Thymus (tissue), 11 donors: ENCODE results near the gene SORBS1. TPM values are rescaled to one million over a fixed set of nuclear protein-coding genes. Genes with fewer than 3 reads are reported as not detected.

Experiments used
- DNase-seq, 9 donors: peaks; one replicate each; pipeline ENCODE4 v3.0.0-alpha.2; 2013; ENCODE audit warnings: low spot score in 9 of 9, low read depth in 6 of 9, missing footprints in 1 of 9
- H3K27ac ChIP-seq, 2 donors: one replicate each; pipeline ENCODE4 v1.5.1; 2013; ENCODE audit warnings: control low read depth in 1 of 2, low read depth in 1 of 2, low read length in 1 of 2, mild to moderate bottlenecking in 1 of 2, moderate library complexity in 1 of 2
- H3K27me3 ChIP-seq, 2 donors: one replicate each; pipeline ENCODE4 v1.5.1; 2013; ENCODE audit warnings: low read length in 1 of 2; ENCODE audit not compliant: control insufficient read depth in 2 of 2, insufficient read depth in 1 of 2
- H3K36me3 ChIP-seq, 2 donors: one replicate each; pipeline ENCODE4 v1.5.1; 2013; ENCODE audit warnings: low read length in 1 of 2, mild to moderate bottlenecking in 1 of 2, moderate library complexity in 1 of 2; ENCODE audit not compliant: control insufficient read depth in 2 of 2, insufficient read depth in 2 of 2
- H3K4me1 ChIP-seq, 2 donors: one replicate each; pipeline ENCODE4 v1.5.1; 2013; ENCODE audit warnings: low read length in 2 of 2; ENCODE audit not compliant: control insufficient read depth in 2 of 2, insufficient read depth in 2 of 2
- H3K4me3 ChIP-seq, 2 donors: one replicate each; pipeline ENCODE4 v1.5.1; 2013; ENCODE audit warnings: low read length in 2 of 2, control low read depth in 1 of 2, mild to moderate bottlenecking in 1 of 2
- H3K9me3 ChIP-seq, 2 donors: one replicate each; pipeline ENCODE4 v1.5.1; 2013; ENCODE audit warnings: low read length in 1 of 2, mild to moderate bottlenecking in 1 of 2; ENCODE audit not compliant: control insufficient read depth in 2 of 2, insufficient read depth in 1 of 2
- WGBS: extraction: QIAGEN DNeasy Blood & Tissue Kit; methylation state at CpG from one replicate; pipeline ENCODE4 v1.1.7; 2013; 5-methylcytosine and 5-hydroxymethylcytosine counted together
- polyA plus RNA-seq: library from polyadenylated mRNA; stranded (reverse); fragments of 200-250 nt; gene quantifications from one replicate; pipeline ENCODE4 v1.2.3, GENCODE V29; 2013
- total RNA-seq: library from RNA; stranded (reverse); fragments of 120-200 nt; gene quantifications from one replicate; pipeline ENCODE4 v1.2.4, GENCODE V29; 2013
- donor health status: healthy.

The SORBS1 gene
- total and polyA plus RNA-seq, 2 donors, result 1.9 to 25.3 TPM

GRCh38 chr10:95276367-95277200, 284.6 kb downstream of the SORBS1 start:
- no peaks in the 10 kb centered on the region for H3K27me3 ChIP-seq
- 90% methylated on average over 8 of the region's 8 CpGs for WGBS

GRCh38 chr10:95275726-95276366, 285.3 kb downstream of the SORBS1 start:
- no peaks in the 10 kb centered on the region for H3K36me3 ChIP-seq

More at GRCh38 chr10:95276367-95277200, 284.6 kb downstream of the SORBS1 start:
- no peak for DNase-seq
- peaks cover 0 to 7% of the 10 kb centered on the region in 2 donors for H3K4me1 ChIP-seq
- no peak overlapping the region for H3K4me3 ChIP-seq
- no peaks in the 10 kb centered on the region for H3K36me3 ChIP-seq
- no peaks in the 10 kb centered on the region for H3K9me3 ChIP-seq
- H3K27ac ChIP-seq, result peak overlapping the region; percentile 61 to 63

GRCh38 chr10:95273393-95274312, 287.5 kb downstream of the SORBS1 start:
- no peak overlapping the region for H3K4me3 ChIP-seq

More at GRCh38 chr10:95275726-95276366, 285.3 kb downstream of the SORBS1 start:
- Histone ChIP-seq H3K27ac (peak overlapping the region; percentile 2 to 63), H3K4me3 (no peak overlapping the region), H3K27me3 (no peaks in the 10 kb centered on the region), H3K4me1 (peaks cover 0 to 7% of the 10 kb centered on the region in 2 donors), H3K9me3 (no peaks in the 10 kb centered on the region)
- 96% methylated on average over 1 of the region's 1 CpG for WGBS
- DNase-seq, result no peak

GRCh38 chr10:95268438-95268837, 292.7 kb downstream of the SORBS1 start:
- WGBS, result 91% methylated on average over 12 of the region's 12 CpGs
- Histone ChIP-seq H3K27me3 (no peaks in the 10 kb centered on the region), H3K4me1 (peaks cover 0 to 9% of the 10 kb centered on the region in 2 donors), H3K4me3 (no peak overlapping the region), H3K36me3 (peaks cover 0 to 4% of the 10 kb centered on the region in 2 donors), H3K9me3 (no peaks in the 10 kb centered on the region), H3K27ac (peak overlapping the region; percentile 74 to 83)
- DNase-seq, result no peak

More at GRCh38 chr10:95273393-95274312, 287.5 kb downstream of the SORBS1 start:
- H3K27ac ChIP-seq, result peak overlapping the region; percentile 8 to 46
- no peak for DNase-seq
- no peaks in the 10 kb centered on the region for H3K36me3 ChIP-seq
- no peaks in the 10 kb centered on the region for H3K27me3 ChIP-seq
- H3K4me1 ChIP-seq, result peaks cover 0 to 7% of the 10 kb centered on the region in 2 donors
- H3K9me3 ChIP-seq, result no peaks in the 10 kb centered on the region
- WGBS, result 93% methylated on average over 13 of the region's 13 CpGs

- Histone ChIP-seq H3K27ac (no peak overlapping the region), H3K4me1 (peaks cover 0 to 9% of the 10 kb centered on the region in 2 donors), H3K36me3 (peaks cover 0 to 4% of the 10 kb centered on the region in 2 donors), H3K4me3 (no peak overlapping the region), H3K9me3 (no peaks in the 10 kb centered on the region), H3K27me3 (no peaks in the 10 kb centered on the region)
- no peak for DNase-seq
- 95% methylated on average over 3 of the region's 3 CpGs for WGBS
These were observed 293.9 kb downstream of the SORBS1 start for GRCh38 chr10:95267251-95267650.

- no peak for DNase-seq
- no peaks in the 10 kb centered on the region for H3K9me3 ChIP-seq
- no peak overlapping the region for H3K4me3 ChIP-seq
- no peaks in the 10 kb centered on the region for H3K27me3 ChIP-seq
- peaks cover 0 to 9% of the 10 kb centered on the region in 2 donors for H3K4me1 ChIP-seq
- peaks cover 0 to 4% of the 10 kb centered on the region in 2 donors for H3K36me3 ChIP-seq
- peak overlapping the region; percentile 70 for H3K27ac ChIP-seq
- 89% methylated on average over 1 of the region's 1 CpG for WGBS
These were observed 294.5 kb downstream of the SORBS1 start for GRCh38 chr10:95266674-95267095.

- WGBS, result 97% methylated on average over 8 of the region's 8 CpGs
- H3K4me3 ChIP-seq, result no peak overlapping the region
- no peak for DNase-seq
- H3K27me3 ChIP-seq, result no peaks in the 10 kb centered on the region
- H3K36me3 ChIP-seq, result peaks cover 0 to 4% of the 10 kb centered on the region in 2 donors
- H3K9me3 ChIP-seq, result no peaks in the 10 kb centered on the region
- peaks cover 0 to 9% of the 10 kb centered on the region in 2 donors for H3K4me1 ChIP-seq
- no peak overlapping the region for H3K27ac ChIP-seq
These were observed 295.6 kb downstream of the SORBS1 start for GRCh38 chr10:95265572-95265971.

- H3K27me3 ChIP-seq, result no peaks in the 10 kb centered on the region
- no peak for DNase-seq
- peaks cover 0 to 5% of the 10 kb centered on the region in 2 donors for H3K36me3 ChIP-seq
- no peak overlapping the region for H3K4me3 ChIP-seq
- no peaks in the 10 kb centered on the region for H3K9me3 ChIP-seq
- H3K27ac ChIP-seq, result peak overlapping the region; percentile 36 to 50
- 79% methylated on average over 6 of the region's 6 CpGs for WGBS
- peaks cover 0 to 9% of the 10 kb centered on the region in 2 donors for H3K4me1 ChIP-seq
These were observed 296.7 kb downstream of the SORBS1 start for GRCh38 chr10:95264227-95265051.
